Stimulated activated naive B cell treated with anti-CD40 and anti-IgM and Interleukin-4, amounts not matched to agents 10 μg/mL and 1 μg/mL and 100 μg/mL, for 72 hours (primary cell): ENCODE data around the gene REEP1.

Experiments
- ATAC-seq, 2 donors: fragments of 150-1000 bp; cut with Tn5 transposase; replicated peaks; 2 replicates each; pipeline ENCODE4 v1.10.0; 2021; ENCODE audit warnings: moderate library complexity in 1 of 2
- DNase-seq: peaks from one replicate; pipeline ENCODE4 v3.0.0; 2021
- H3K27ac Mint-ChIP-seq: one replicate; pipeline ENCODE4 v1.8.0; 2022; ENCODE audit warnings: mild to moderate bottlenecking, mixed read lengths
- H3K27me3 Mint-ChIP-seq, 2 donors: one replicate each; pipeline ENCODE4 v1.8.0; 2022; ENCODE audit warnings: mixed read lengths in 2 of 2
- H3K36me3 Mint-ChIP-seq, 2 donors: one replicate each; pipeline ENCODE4 v1.8.0; 2022; ENCODE audit warnings: mixed read lengths in 2 of 2, mild to moderate bottlenecking in 1 of 2
- H3K4me1 Mint-ChIP-seq, 2 donors: one replicate each; pipeline ENCODE4 v1.8.0; 2022; ENCODE audit warnings: mixed read lengths in 2 of 2, mild to moderate bottlenecking in 1 of 2
- H3K4me3 Mint-ChIP-seq, 2 donors: one replicate each; pipeline ENCODE4 v1.8.0; 2022; ENCODE audit warnings: mild to moderate bottlenecking in 2 of 2, mixed read lengths in 2 of 2, moderate library complexity in 1 of 2
- H3K9me3 Mint-ChIP-seq, 2 donors: one replicate each; pipeline ENCODE4 v1.8.0; 2022; ENCODE audit warnings: mixed read lengths in 2 of 2, mild to moderate bottlenecking in 1 of 2

REEP1 gene

GRCh38 chr2:86308356-86308755, 29.1 kb downstream of the REEP1 start:
- no peak for DNase-seq
- Mint-ChIP-seq H3K4me3 (no peak overlapping the region), H3K4me1 (no peaks in the 10 kb centered on the region), H3K9me3 (no peaks in the 10 kb centered on the region), H3K27ac (peak overlapping the region; percentile 75), H3K27me3 (peaks cover 17 to 26% of the 10 kb centered on the region in 2 donors), H3K36me3 (no peaks in the 10 kb centered on the region)
- ATAC-seq = no peak

- no peak for ATAC-seq
- H3K27ac Mint-ChIP-seq = no peak overlapping the region
Measured at GRCh38 chr2:86307431-86307830, 30.0 kb downstream of the REEP1 start.

GRCh38 chr2:86305915-86306254, 31.5 kb downstream of the REEP1 start:
- H3K27ac Mint-ChIP-seq = no peak overlapping the region
- H3K36me3 Mint-ChIP-seq = no peaks in the 10 kb centered on the region
- ATAC-seq (no peak), DNase-seq (no peak)
- peaks cover 9 to 29% of the 10 kb centered on the region in 2 donors for H3K27me3 Mint-ChIP-seq
- H3K4me3 Mint-ChIP-seq = no peak overlapping the region
- H3K9me3 Mint-ChIP-seq = no peaks in the 10 kb centered on the region
- no peaks in the 10 kb centered on the region for H3K4me1 Mint-ChIP-seq

More at GRCh38 chr2:86307431-86307830, 30.0 kb downstream of the REEP1 start:
- peaks cover 15 to 27% of the 10 kb centered on the region in 2 donors for H3K27me3 Mint-ChIP-seq
- H3K4me1 Mint-ChIP-seq = no peaks in the 10 kb centered on the region
- H3K36me3 Mint-ChIP-seq = no peaks in the 10 kb centered on the region
- H3K9me3 Mint-ChIP-seq = no peaks in the 10 kb centered on the region
- H3K4me3 Mint-ChIP-seq = no peak overlapping the region
- no peak for DNase-seq

GRCh38 chr2:86305195-86305914, 32.1 kb downstream of the REEP1 start:
- DNase-seq (no peak), ATAC-seq (no peak)
- no peaks in the 10 kb centered on the region for H3K36me3 Mint-ChIP-seq
- no peaks in the 10 kb centered on the region for H3K4me1 Mint-ChIP-seq
- H3K27ac Mint-ChIP-seq = no peak overlapping the region
- no peaks in the 10 kb centered on the region for H3K9me3 Mint-ChIP-seq
- no peak overlapping the region for H3K4me3 Mint-ChIP-seq
- peaks cover 6 to 34% of the 10 kb centered on the region in 2 donors for H3K27me3 Mint-ChIP-seq

- Mint-ChIP-seq H3K9me3 (no peaks in the 10 kb centered on the region), H3K27me3 (peaks cover 12 to 41% of the 10 kb centered on the region in 2 donors), H3K36me3 (no peaks in the 10 kb centered on the region), H3K4me1 (no peaks in the 10 kb centered on the region), H3K27ac (no peak overlapping the region), H3K4me3 (no peak overlapping the region)
- no peak for DNase-seq
- ATAC-seq = no peak
Measured at GRCh38 chr2:86304416-86304815, 33.0 kb downstream of the REEP1 start.

- Mint-ChIP-seq H3K9me3 (no peaks in the 10 kb centered on the region), H3K36me3 (no peaks in the 10 kb centered on the region), H3K4me3 (no peak overlapping the region), H3K27ac (no peak overlapping the region), H3K4me1 (no peaks in the 10 kb centered on the region), H3K27me3 (peaks cover 26 to 50% of the 10 kb centered on the region in 2 donors)
- DNase-seq (no peak), ATAC-seq (no peak)
Measured at GRCh38 chr2:86302320-86302719, 35.1 kb downstream of the REEP1 start.

- Mint-ChIP-seq H3K36me3 (no peaks in the 10 kb centered on the region), H3K27me3 (peaks cover 30 to 56% of the 10 kb centered on the region in 2 donors), H3K27ac (no peak overlapping the region), H3K9me3 (no peaks in the 10 kb centered on the region), H3K4me3 (no peak overlapping the region), H3K4me1 (no peaks in the 10 kb centered on the region)
- DNase-seq (no peak), ATAC-seq (no peak)
Measured at GRCh38 chr2:86301711-86302202, 35.7 kb downstream of the REEP1 start.

- ATAC-seq = no peak
- Mint-ChIP-seq H3K4me3 (no peak overlapping the region), H3K4me1 (no peaks in the 10 kb centered on the region), H3K27ac (no peak overlapping the region), H3K27me3 (peaks cover 30 to 52% of the 10 kb centered on the region in 2 donors), H3K36me3 (no peaks in the 10 kb centered on the region), H3K9me3 (no peaks in the 10 kb centered on the region)
- DNase-seq = no peak
Measured at GRCh38 chr2:86301009-86301408, 36.4 kb downstream of the REEP1 start.

GRCh38 chr2:86300496-86300895, 36.9 kb downstream of the REEP1 start:
- Mint-ChIP-seq H3K4me1 (no peaks in the 10 kb centered on the region), H3K27me3 (peaks cover 27 to 47% of the 10 kb centered on the region in 2 donors), H3K4me3 (no peak overlapping the region), H3K9me3 (no peaks in the 10 kb centered on the region), H3K27ac (no peak overlapping the region), H3K36me3 (no peaks in the 10 kb centered on the region)
- no peak for DNase-seq
- ATAC-seq = no peak

GRCh38 chr2:86298411-86299390, 38.7 kb downstream of the REEP1 start:
- H3K9me3 Mint-ChIP-seq = no peaks in the 10 kb centered on the region
- H3K27me3 Mint-ChIP-seq = peaks cover 25 to 46% of the 10 kb centered on the region in 2 donors
- H3K4me3 Mint-ChIP-seq = no peak overlapping the region
- H3K36me3 Mint-ChIP-seq = no peaks in the 10 kb centered on the region
- no peak overlapping the region for H3K27ac Mint-ChIP-seq
- DNase-seq (no peak), ATAC-seq (no peak)
- H3K4me1 Mint-ChIP-seq = no peaks in the 10 kb centered on the region

GRCh38 chr2:86297382-86298147, 39.9 kb downstream of the REEP1 start:
- no peak overlapping the region for H3K4me3 Mint-ChIP-seq
- ATAC-seq (peak; percentile 69 to 72), DNase-seq (no peak)
- no peaks in the 10 kb centered on the region for H3K36me3 Mint-ChIP-seq
- H3K27ac Mint-ChIP-seq = no peak overlapping the region
- H3K27me3 Mint-ChIP-seq = peaks cover 25 to 50% of the 10 kb centered on the region in 2 donors
- no peaks in the 10 kb centered on the region for H3K4me1 Mint-ChIP-seq
- no peaks in the 10 kb centered on the region for H3K9me3 Mint-ChIP-seq

- Mint-ChIP-seq H3K4me3 (no peak overlapping the region), H3K27me3 (peaks cover 27 to 54% of the 10 kb centered on the region in 2 donors), H3K4me1 (no peaks in the 10 kb centered on the region), H3K27ac (no peak overlapping the region), H3K9me3 (no peaks in the 10 kb centered on the region), H3K36me3 (no peaks in the 10 kb centered on the region)
- DNase-seq (no peak), ATAC-seq (no peak)
Measured at GRCh38 chr2:86296947-86297346, 40.5 kb downstream of the REEP1 start.

GRCh38 chr2:86295066-86295465, 42.4 kb downstream of the REEP1 start:
- Mint-ChIP-seq H3K9me3 (no peaks in the 10 kb centered on the region), H3K27ac (no peak overlapping the region), H3K4me3 (no peak overlapping the region), H3K36me3 (no peaks in the 10 kb centered on the region), H3K4me1 (no peaks in the 10 kb centered on the region), H3K27me3 (peaks cover 32 to 55% of the 10 kb centered on the region in 2 donors)
- DNase-seq (no peak), ATAC-seq (no peak)

- Mint-ChIP-seq H3K4me1 (no peaks in the 10 kb centered on the region), H3K36me3 (no peaks in the 10 kb centered on the region), H3K27me3 (peaks cover 30 to 57% of the 10 kb centered on the region in 2 donors), H3K9me3 (no peaks in the 10 kb centered on the region), H3K27ac (no peak overlapping the region), H3K4me3 (no peak overlapping the region)
- ATAC-seq = no peak
- DNase-seq = no peak
Measured at GRCh38 chr2:86293612-86294011, 43.8 kb downstream of the REEP1 start.
